Peyer's patch (tissue), 4 donors: ENCODE results near the gene STIP1. TPM values are rescaled to one million over a fixed set of nuclear protein-coding genes. Genes with fewer than 3 reads are reported as not detected.

Source experiments
- DNase-seq, 3 donors: peaks; one replicate each; pipeline ENCODE4 v3.0.0-alpha.2; 2017 to 2019
- H3K27ac ChIP-seq, 4 donors: fragments of 200-600 bp; sonication (generic); one replicate each; pipeline ENCODE4 v1.5.1; 2016 to 2019
- H3K27me3 ChIP-seq, 2 donors: fragments of 200-600 bp; sonication (generic); one replicate each; pipeline ENCODE4 v1.5.1; 2019
- H3K36me3 ChIP-seq, 3 donors: fragments of 200-600 bp; sonication (generic); one replicate each; pipeline ENCODE4 v1.5.1; 2016 to 2019
- H3K4me1 ChIP-seq, 4 donors: fragments of 200-600 bp; sonication (generic); one replicate each; pipeline ENCODE4 v1.5.1; 2016 to 2019
- H3K4me3 ChIP-seq, 4 donors: fragments of 200-600 bp; sonication (generic); 1 replicate in 3 of 4; 2 replicates in 1 of 4; pipeline ENCODE4 v1.5.1; 2016 to 2019; ENCODE audit warnings: mild to moderate bottlenecking in 1 of 4
- H3K9me3 ChIP-seq, 4 donors: fragments of 200-600 bp; sonication (generic); one replicate each; pipeline ENCODE4 v1.5.1; 2016 to 2019; ENCODE audit warnings: mild to moderate bottlenecking in 1 of 4
- POLR2A ChIP-seq, 2 donors: fragments of 450-650 bp; IDR thresholded peaks; one replicate each; pipeline ENCODE4 v1.5.1; 2017; ENCODE audit warnings: antibody characterized with exemption in 2 of 2, mild to moderate bottlenecking in 2 of 2, moderate library complexity in 2 of 2
- total RNA-seq, 4 donors: library from RNA; depleted of rRNA; stranded (reverse); fragments of >200 nt; gene quantifications; one replicate each; pipeline ENCODE4 v1.1.0, GENCODE V29; 2016
- TF ChIP-seq, protein P1 (sequence below), 6 experiments: fragments of 450-650 bp in 4 of 6; fragments of 200-600 bp in 2 of 6; sonication (generic) in 1 of 6; IDR thresholded peaks; one replicate each; pipeline ENCODE4 v1.5.1; 2017 to 2019; ENCODE audit warnings: antibody characterized with exemption in 6 of 6, mild to moderate bottlenecking in 3 of 6, moderate library complexity in 1 of 6

STIP1 gene
- 100 to 1,000 TPM in 1 of 4 donors, 10 to 100 TPM in 3; 50.3 to 106 (median 67.0) TPM for total RNA-seq

DNA sequence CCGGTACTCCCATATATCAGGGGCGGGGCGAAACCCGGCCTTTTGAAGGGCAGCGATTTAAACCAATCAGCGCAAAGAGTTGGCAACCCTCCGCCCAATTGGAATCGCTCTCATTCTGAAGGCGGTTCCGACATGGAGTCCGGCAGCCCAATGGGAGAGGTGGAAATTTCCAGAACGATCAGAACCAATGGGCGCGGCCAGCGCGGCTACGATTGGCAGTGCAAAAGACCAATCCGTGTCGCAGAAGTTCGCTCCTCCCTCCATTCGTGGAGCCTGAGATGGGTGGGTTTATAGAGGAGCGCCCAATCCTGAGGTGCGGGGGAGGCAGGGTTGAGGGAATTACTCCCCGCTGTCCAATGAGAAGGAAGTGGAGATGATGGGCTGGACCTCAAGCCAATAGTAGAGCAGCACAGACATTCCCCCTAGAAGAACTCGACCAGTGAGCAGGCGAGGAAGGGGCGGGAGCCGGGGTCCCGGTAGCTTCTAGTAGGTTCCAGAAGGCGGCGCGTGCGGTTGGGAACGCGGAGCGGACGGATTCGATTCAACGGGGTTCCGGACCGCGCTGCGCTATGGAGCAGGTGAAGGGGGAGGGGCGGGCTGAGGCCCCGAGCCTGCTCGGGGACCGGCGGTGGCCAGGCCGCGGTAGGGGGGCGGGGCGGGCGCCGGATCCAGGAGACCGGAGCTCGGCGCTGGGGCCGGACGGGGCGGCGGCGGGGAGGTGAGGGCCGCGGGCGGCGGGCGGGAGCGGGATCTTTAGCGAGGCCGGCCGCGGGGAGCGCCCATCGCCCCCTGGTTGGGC is at the start of gene STIP1:
TSS of gene STIP1 (plus strand) at position 479 of the 799 bp plus-strand sequence. CDS start at position 570, 91 bp downstream.
- Histone ChIP-seq H3K36me3 (peaks cover 0 to 7% (median 0%) of the 10 kb centered on the region in 3 donors), H3K4me1 (peaks cover 0 to 33% (median 8%) of the 10 kb centered on the region in 4 donors)
- TF ChIP-seq, protein P1, sequence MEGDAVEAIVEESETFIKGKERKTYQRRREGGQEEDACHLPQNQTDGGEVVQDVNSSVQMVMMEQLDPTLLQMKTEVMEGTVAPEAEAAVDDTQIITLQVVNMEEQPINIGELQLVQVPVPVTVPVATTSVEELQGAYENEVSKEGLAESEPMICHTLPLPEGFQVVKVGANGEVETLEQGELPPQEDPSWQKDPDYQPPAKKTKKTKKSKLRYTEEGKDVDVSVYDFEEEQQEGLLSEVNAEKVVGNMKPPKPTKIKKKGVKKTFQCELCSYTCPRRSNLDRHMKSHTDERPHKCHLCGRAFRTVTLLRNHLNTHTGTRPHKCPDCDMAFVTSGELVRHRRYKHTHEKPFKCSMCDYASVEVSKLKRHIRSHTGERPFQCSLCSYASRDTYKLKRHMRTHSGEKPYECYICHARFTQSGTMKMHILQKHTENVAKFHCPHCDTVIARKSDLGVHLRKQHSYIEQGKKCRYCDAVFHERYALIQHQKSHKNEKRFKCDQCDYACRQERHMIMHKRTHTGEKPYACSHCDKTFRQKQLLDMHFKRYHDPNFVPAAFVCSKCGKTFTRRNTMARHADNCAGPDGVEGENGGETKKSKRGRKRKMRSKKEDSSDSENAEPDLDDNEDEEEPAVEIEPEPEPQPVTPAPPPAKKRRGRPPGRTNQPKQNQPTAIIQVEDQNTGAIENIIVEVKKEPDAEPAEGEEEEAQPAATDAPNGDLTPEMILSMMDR (IDR thresholded peaks at IDR 0.05): peak in 4 of 6 experiments; percentile 33 to 63 (median 50)
- peak; percentile 16 to 81 for TF ChIP-seq POLR2A (IDR thresholded peaks at IDR 0.05)

DNA sequence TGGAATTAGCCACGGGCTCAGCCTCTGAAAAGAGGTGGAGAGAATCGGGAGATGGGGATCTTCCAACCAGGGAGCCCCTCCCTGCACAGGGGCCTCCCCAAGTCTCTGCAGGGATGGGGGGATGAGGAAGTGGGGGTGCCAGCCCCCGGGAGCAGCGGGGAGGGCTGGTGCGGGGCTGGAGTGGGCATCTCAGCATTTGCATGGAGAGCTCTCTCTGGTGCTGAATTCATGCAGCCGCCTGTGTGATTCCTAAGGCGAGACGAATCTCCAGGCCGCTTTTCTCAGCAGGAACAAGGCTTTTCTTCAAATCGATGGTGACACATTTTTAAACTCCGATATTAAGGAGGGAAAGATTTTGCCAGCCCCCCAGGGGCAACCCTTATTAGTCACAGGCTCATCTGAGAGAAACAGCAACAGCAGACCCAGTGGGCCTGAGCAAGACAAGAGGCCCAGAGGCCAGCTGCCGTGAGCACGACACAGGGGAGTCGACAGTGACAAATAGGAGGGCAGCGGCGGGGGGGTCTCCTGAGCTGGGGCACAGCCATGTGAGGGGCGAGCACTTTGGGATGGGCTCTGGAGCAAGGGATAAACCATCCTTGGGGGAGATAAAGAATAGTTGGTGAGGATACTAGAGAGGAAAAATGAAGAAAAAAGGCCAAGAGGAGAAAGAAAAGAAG is 49.1 kb upstream of the STIP1 start:
- no peaks in the 10 kb centered on the region for H3K27me3 ChIP-seq
- H3K27ac ChIP-seq: no peak overlapping the region
- DNase-seq: no peak
- H3K36me3 ChIP-seq: no peaks in the 10 kb centered on the region
- H3K4me1 ChIP-seq: no peaks in the 10 kb centered on the region
- no peak overlapping the region for H3K4me3 ChIP-seq
- no peak for TF ChIP-seq POLR2A (IDR thresholded peaks at IDR 0.05)
- TF ChIP-seq, protein P1 (IDR thresholded peaks at IDR 0.05): no peak
- no peaks in the 10 kb centered on the region for H3K9me3 ChIP-seq

More for the DNA sequence above, at the start of gene STIP1:
- peak within 1 kb of the TSS; percentile 69 to 90 (median 72) for H3K4me3 ChIP-seq
- DNase-seq: peak; percentile 97 to 99 (median 98)
- peak within 1 kb of the TSS in 3 of 4 donors; percentile 93 to 97 (median 95) for H3K27ac ChIP-seq
- no peaks in the 10 kb centered on the region for H3K27me3 ChIP-seq
- H3K9me3 ChIP-seq: no peaks in the 10 kb centered on the region

DNA sequence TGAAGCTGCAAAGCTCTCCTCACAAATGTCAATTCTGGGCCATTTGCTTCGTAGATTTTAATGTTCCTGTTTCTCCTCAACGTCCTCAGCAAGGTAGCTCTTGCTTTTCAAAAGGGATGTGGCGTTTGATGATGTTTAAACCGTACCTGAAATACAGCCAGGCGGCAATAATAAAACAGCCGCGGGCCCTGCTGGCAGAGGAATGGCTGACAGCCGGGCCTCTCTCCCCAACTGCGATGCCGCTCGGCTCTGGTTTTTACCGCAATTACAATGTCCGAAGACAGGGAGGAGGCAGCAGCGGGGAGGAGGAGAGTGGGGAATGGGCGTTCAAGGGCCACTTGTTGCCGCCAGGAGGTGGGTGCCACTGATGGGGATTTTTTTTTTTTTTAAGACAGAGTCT is 47.6 kb upstream of the STIP1 start:
- H3K36me3 ChIP-seq: no peaks in the 10 kb centered on the region
- H3K27me3 ChIP-seq: no peaks in the 10 kb centered on the region
- no peak overlapping the region for H3K4me3 ChIP-seq
- TF ChIP-seq, protein P1 (IDR thresholded peaks at IDR 0.05): no peak
- TF ChIP-seq POLR2A (IDR thresholded peaks at IDR 0.05): no peak
- H3K27ac ChIP-seq: no peak overlapping the region
- H3K4me1 ChIP-seq: no peaks in the 10 kb centered on the region
- DNase-seq: no peak
- no peaks in the 10 kb centered on the region for H3K9me3 ChIP-seq

DNA sequence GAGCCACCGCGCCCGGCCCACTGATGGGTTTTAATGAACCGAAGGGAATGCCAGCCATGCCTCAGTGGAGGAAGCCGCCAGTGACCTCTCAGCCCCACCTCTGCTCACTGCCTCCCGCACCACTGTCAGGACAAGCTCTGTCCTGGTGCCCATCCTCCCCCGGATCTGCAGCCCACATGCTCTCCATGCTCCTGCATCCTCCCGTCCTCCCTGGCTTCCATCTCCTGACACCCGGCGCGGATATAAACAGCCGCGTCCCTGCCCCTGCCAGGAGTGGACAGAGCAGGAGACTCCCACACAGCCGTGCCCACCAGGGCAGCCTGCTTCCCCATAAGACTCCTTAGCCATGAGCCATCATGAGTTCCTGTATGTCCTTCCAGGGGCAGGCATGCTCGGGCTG is 46.9 kb upstream of the STIP1 start:
- Histone ChIP-seq H3K4me1 (no peaks in the 10 kb centered on the region), H3K27ac (no peak overlapping the region), H3K4me3 (no peak overlapping the region), H3K9me3 (no peaks in the 10 kb centered on the region), H3K27me3 (no peaks in the 10 kb centered on the region), H3K36me3 (no peaks in the 10 kb centered on the region)
- DNase-seq: no peak
- TF ChIP-seq POLR2A (IDR thresholded peaks at IDR 0.05): no peak
- TF ChIP-seq, protein P1 (IDR thresholded peaks at IDR 0.05): no peak

DNA sequence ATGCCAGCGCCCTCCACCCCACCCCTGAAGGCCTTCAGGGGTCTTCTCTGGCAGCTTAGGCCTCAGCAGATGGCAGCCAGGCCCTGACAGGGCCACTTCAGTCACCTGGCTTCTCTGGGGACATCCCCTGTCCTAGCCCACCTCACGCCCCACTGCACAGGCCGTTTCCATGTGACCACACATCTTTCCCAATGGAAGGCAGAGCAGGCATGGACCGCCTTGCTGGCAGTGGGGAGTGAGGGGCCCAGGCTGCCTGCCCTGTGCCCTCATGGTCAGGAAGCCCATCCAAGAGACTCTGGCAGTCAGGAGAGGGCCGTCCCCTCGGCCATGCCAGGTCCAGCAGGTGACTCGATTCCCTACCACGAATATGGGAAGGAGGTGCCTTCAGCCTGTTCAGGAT is 45.9 kb upstream of the STIP1 start:
- Histone ChIP-seq H3K4me1 (no peaks in the 10 kb centered on the region), H3K36me3 (no peaks in the 10 kb centered on the region), H3K27me3 (no peaks in the 10 kb centered on the region), H3K27ac (no peak overlapping the region), H3K9me3 (no peaks in the 10 kb centered on the region), H3K4me3 (no peak overlapping the region)
- DNase-seq: no peak
- TF ChIP-seq POLR2A (IDR thresholded peaks at IDR 0.05): no peak
- TF ChIP-seq, protein P1 (IDR thresholded peaks at IDR 0.05): no peak
